Measurements from ENCODE around the gene SPTB.
A peak's percentile ranks its signal among the peaks of the same experiment; 100 is the strongest.

SPTB gene

DNA sequence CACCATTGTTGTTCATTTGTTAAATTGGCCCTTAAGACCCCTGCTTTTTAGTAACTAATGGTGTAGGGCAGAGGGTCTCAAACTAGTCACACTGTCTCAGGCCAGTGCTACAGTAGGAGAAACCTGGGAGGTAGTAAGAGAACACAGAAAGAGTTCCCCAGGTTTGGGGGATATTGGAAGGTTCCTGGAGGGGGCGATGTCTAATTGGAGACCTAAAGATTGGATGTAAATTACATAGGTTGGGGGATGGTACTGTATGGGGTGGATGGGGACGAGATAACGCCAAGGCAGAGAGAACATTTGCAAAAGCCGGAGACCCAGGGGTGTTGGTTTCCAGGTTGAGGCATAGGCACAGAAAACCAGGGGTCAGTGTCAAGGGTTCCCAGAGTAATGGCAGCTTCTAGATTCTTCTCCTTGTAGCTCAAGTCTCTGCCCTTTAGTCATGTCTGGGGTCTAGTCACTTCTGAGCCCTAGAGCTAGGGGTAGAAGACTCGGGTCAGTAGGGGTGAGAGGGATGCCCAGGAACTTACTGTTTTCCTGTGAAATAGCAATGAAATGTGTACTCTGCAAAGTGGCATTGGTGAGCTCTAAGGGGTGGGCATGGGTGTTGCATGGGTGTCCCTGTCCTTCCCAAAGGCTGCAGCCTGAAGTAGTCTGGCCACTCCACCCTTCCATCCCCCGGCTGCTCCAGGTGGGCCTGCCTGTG, 153.7 kb downstream of the SPTB start:
- no peak for DNase-seq

DNA sequence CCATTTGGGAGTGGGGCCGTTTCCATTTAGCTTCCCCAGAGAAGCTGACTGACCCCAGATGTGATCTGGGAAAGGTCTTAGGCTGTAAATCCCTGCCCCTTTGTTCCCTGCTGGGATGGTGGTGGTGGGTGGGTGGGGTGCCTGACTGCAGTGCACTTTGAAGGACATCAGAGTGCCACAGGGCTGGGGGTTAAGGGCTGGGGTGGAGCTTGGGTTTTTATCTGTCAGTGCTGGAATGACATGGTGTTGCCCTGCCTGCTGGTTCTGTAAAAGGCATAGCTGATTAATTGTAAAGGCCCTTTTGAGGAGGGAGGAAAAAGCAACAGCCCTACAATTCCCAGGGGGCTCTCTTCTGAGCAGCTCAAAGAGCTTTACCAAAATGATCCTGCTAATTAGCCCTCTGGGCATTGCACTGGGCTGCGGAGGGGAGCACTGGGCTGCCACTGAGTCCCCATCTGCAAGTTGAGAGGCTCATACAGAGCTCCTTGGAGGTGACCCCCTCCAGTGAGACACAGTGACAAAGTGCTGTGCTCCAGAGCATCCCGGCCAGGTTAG, 154.4 kb downstream of the SPTB start:
- DNase-seq = no peak

DNA sequence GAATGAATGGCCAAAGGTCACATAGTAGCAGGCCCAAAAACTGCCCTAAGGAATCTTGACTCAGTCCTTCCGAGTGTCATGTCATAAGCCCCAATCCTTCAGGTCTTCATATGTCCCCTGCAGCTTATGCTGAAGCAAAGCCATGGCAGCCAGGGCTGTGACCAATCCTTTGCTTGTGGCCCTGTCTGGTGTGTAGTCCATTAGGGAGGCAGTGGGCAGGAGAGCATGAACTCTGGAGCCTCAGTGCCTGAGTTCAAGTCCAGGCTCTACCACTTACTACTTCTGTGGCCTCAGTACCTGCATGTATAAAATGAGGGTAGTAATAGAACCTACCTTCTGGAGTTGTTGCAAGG, 155.2 kb downstream of the SPTB start:
- DNase-seq = no peak

DNA sequence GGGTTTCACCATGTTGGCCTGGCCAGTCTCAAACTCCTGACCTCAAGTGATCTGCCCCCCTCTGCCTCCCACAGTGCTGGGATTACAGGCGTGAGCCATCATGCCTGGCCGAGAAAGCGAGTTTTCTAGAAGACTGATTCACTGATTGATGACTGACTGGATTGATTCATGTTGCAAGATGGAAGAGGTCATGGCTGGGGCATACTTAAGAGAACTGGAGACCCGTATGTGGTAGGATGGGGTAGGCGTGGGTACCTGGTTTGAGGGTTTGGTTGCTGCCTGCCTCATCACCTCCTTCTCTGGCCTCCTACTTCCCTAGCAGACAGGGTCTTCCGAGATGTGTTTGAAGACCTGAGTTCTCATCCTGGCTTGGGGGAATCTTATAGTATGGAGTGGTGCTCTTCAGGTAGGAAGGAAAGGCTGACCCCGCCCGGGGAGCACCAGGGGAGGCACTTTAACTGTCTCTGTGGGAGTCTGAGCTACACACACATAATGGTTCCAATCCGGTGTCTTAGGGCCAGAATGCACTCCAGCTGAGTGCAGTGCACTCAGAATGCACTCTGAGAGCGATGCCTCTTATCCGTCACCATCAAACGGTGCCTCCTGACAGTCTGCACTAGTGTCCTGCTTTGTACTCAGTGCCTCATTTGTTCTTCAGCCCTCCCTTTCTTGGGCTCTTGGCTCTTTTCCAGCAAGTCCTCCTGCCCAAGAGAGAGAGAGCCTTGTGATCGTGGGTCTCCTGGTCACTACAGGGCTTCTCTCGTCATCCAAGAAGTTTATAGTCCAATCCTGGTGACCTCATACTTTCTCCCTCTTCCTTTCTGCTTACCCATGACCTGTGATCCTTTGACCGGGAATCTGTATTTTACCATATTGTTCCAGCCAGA, 155.8 kb downstream of the SPTB start:
- DNase-seq = peak; percentile 26

DNA sequence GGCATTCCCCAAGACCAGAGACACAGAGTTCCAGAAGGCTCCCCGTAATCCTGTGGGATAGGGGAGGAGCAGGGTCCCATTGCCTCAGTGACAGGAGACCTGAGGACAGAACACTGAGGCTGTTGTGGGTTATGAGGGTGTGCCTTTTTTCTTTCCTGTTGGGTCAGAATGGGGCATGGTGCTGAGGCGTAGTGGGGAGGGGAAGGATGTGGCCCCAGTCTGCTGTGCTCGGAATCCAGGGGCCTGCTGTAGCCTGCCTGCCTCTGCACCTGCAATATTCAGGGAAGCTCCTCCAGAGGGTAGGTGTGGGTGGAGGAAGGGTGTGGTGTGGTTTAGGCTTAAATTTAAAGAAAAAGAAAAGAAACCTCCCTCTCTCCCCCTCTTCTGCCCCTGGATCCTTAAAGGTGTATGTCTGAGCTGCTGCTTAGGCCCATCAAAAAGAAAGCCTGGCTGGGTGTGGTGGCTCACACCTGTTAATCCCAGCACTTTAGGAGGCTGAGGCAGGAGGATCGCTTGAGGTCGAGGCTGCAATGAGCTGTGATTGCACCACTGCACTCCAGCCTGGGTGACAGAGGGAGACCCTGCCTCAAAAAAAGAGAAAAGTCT, 156.8 kb downstream of the SPTB start:
- DNase-seq = no peak

DNA sequence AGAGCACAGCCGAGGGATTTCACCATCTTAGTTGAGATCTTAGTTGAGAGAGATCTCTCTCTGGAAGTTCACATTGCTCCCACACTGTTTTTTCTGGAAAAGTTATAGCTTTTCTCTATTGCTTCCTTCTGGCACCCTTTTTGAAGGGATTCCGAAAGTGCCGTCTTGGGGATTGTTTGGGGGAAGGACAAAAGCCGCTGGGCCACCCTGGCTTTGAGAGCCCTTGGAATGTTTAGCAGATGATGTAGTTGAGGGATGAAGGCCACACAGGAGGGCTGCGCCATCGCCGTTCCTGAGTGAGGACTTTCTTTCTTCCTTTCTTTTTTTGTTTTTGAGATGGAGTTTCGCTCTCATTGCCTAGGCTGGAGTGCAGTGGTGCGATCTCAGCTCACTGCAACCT, 157.8 kb downstream of the SPTB start:
- DNase-seq = no peak

DNA sequence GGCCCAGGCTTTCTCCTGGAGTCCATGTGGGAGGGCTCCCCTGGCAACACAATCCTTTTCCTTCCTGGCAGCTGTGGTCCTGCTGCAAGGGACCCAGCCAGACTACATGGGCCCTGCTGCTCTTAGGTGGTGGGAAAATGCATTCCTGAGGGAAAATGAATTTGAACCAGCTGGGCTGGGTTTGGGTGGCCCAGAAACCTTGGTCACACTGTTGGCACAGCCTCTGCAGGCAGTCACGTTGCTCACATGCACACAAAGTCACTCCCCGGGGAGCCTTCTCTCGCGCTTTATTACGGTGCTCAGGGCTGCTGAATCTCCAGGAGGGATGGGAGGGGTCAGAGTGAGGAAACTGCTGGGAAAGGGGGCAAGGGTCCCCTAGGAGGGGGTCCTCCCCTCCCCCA, 158.3 kb downstream of the SPTB start:
- DNase-seq = no peak

DNA sequence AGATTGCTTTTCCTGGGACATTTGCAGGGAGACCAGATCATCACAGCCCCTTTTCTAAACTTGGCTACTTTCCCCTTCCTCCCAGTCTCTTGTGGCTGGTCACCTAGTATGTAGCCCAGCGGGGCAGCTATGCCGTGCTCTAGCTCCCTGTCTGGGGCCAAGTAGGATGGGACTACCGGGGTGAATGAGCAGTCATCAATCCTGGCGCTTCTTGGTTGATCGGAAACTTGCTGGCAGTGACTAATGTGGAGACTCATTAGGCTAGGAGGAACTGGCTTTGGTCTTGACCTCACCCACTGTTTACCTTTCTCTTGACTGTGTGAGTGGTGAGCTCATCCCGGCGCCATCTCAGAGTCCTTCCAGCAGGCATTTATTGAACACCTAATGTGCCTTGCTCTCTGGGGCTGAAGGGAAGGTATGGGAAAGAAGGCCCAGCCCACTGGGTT, 159.6 kb downstream of the SPTB start:
- no peak for DNase-seq

DNA sequence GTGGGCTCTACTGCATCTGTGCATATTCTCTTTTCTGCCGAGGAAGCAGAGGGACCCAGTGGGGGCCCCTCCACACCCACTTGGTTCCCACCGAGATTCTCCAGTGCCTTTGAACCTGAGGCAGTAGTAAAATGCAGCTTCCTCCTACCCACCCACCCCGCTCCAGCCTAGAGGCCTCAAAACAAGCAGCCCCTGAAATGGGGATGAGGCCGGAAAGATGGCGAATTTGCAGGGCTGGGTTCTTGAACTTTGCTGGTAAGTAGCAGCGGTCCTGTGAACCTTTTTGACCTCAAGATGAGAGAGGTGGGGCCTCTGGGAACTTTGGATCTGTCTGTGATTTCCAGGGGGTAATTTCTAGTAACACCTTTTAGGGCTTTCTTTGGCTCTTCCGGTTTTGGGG, 160.1 kb downstream of the SPTB start:
- DNase-seq = no peak

DNA sequence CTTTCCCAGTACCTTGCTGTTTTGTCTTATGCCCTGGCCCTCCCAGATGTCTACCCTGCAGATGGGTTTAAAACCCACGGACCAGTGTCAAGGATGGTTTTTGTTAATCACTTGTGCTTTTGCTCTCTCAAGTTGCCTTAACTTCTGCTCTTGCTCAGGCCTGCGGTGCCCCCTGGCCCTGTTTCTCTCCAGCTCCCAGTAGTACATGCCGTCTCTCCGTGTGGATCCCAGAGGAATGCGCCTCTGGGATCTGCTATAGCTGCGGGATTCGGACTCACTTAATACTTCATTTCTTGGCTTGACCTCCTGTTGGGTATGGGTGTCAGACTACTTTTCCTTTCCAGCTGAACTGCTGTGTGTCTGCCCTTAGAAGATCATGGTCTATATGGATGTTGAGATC, 160.9 kb downstream of the SPTB start:
- DNase-seq = no peak

DNA sequence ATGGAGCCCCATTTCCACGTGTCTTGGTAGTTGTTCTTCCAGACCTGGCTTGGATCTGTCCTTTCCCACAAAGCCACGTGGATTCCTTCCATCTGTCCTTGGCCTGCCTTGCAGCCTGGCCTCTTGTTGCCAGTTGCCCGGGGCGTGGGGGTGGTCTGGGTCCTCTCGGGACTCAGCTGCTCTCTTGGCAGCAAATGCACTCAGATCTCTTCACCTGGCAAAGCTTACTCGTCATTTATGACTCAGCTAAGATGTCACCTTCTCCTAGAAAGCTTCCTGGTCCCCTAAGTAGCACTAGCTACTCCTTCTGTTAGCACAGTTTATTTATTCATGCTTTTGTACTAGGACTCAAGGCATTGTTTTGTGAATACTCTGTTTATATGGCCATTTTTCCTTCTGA, 161.8 kb downstream of the SPTB start:
- no peak for DNase-seq

DNA sequence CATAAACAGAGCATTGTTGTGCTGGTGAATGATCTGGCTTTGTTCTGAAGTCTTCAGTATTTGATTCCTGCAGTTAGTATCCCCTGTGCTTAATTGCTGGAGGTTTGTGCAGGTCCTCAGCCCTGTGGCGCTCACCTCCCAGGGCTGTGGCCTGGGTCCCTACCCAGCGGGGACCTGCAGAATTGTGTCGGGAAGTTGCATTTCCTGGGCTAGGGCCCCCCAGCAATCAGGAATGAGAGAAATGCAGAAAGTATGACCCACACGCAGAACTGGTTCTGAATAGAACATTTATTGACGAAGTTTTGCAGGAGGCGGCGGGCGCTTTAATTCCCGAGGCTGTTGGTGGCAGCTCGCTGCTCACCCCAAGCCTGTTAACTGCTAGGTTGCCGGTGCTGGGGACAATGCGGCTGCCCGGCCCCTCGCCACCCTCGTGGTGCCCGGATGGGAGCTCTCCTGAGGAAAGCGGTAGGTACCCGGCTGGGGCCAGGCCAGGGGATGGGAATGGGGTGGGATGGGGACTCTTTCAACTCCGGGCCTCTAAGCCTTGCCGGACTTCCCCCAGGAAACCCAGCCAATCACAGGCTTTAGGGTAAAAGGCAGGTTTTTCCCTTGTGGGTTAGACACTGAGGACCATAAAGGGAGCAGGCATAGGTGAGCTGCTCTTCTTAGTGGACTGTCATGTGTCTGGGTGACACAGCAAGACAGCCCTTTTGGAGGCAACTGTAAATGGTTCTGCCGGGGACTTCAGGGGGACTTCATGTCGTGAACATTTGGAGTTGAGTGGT, 163.9 kb downstream of the SPTB start:
- DNase-seq = no peak

DNA sequence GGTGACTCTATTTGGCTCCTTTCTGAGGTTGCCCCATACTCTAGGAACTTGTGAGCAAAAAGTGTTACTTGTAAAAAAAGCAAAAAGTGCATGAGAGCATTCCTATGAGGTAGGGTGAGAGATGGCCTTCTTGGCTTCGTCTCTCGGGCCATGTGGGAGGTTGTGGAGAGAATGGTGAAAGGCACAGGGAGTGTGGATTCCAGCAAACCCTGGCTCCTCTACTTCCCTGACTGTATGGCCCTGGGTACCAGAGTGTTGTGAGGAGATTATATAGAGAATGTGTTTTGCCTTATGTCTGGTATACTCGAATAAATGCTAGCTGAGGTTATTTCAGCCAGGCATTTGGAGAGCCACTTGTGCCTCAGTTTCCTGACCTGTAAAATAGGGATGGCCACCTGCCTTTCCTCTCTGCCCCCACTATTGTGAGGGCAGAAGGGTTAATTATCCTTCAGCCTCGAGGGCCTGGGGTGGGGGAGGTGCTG, 164.5 kb downstream of the SPTB start:
- DNase-seq = no peak

DNA sequence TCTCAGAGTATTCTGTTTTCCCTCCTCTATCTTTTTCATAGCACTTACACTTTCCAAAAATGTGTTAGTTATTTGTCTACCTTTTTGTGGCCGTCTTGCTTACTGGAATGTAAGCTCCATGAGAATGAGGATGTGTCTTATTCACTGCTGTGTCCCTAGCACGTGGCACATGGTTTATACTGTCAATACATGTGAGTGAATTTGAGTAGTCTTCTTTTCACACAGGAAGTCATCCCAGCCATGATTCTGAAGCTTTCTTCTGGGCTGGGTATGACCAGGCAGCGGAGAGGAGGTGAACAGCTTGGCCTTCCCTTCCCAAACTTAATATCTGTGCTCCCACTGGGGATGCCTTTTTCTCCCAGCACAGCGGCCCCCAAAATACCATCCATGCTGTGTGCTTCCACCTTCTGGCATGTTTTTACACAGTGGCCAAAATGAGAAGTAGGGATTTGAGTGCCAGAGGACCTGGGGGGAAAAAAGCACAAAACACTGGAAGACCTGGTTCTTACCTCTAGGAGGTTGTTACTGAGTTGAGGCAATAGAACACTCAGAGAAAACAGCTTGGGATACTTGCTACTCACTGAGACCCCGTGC, 165.2 kb downstream of the SPTB start:
- DNase-seq = no peak

DNA sequence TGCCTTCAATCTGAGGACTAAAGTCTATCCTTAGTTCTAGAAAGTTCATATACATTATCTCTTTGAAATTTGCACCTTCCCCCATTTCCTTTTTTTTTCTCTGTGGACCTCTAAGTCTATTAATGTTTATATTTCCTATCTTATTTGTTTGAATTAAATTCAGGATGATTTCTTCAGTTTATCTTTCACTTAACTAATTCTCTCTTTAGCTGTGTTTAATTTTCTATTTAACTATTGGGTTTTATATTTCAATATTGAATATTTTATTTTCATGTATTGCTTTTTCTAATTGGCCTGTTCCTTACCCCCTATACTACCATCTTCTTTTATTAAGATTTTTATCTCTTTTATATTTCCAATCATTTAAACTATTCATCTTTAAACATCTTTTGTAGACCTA, 166.0 kb downstream of the SPTB start:
- DNase-seq = no peak

DNA sequence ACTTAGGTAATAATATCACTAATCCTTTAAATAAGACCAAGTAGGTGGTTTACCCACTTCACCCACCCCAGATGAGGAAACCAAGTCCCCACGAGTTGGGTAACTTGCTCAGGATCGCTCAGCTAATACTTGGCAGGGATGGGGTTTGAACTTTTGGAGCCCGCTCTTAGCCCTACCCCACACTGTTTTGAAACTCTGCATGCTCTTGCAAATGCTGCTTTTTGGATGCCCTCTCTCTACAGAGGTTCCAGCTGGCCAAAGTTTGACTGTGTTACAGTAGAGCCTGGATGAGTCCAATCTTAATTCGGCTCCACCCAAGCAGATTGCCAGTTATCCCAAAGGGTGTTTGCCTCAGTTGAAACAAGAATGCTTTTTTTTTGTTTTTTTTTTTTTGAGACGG, 168.7 kb downstream of the SPTB start:
- DNase-seq = no peak

DNA sequence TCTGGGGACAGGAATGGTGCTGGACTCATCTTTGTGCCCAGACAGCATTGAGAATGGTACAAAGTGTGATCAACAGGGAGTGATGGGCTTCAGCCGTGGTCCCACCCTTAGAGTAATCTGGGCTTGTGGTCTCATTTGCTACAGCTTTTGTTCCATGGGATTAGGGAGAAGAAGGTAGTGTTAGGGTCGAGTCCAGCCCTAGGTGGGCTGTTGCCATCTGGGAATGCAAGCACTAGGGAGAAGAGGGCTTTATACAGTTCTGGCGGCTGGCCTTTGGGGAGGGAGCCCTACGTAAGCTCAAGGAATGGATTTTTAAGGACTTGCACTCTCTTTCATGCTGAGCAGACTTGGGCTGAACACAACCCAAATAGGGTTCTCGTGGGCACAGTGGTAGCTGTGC, 170.6 kb downstream of the SPTB start:
- DNase-seq = no peak

DNA sequence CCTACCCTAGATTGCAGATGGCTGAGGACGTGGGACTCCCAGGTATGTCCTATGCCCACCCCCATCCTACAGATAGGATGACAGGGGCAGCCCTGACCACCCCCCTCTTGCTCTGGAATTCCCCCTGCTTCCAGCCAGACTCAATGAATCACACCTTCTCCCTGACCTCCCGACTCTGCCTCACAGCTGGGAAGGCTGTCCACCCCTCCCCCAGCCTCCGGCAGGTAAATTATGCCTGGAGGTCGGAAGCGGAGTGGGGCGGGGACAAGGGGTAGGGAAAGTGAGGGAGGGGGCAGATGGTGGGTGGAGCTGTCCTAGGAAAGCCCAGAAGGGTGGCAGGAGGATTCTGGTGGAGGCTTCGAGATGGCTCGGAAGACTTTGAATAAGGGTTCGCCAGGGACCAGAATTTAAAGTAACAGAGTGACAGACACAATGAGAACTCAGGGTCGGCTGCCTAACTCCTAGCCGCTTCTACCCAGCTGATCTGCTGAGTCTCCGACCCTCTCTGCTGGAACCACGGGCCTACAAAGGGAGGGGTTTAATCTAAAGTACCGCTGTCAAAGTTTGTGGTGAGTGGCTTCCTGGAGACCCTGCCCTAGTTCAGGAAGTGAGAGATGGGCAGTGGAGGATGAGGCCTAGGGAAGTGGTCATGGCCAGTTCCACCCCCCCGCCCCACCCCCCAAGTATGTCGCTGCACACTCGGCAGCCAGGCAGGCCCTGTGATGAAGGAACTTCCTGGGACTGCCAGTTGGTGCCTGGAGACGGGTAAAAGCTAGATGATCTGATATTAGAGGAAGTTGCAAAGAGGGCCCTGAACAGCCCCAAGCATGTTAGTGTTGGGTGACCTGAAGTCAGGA, 171.3 kb downstream of the SPTB start:
- no peak for DNase-seq

DNA sequence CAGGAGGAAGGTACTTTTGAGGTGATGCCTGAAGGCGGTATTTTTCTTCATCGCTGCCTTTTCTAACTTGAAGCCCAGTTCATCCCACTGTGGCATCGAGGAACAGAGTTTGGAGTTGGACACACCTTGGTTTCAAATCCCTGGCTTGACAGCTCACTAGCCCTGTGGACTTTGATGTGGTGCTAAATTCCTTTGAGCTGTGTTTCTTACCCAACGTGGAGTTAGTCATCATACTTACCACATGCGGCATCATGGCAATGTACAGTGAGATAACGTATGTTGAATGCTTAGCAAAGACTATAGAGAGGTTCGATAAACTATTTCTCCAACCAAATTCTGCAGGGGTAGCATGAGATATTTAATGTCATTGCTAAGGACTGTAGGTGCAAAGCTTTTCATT, 172.0 kb downstream of the SPTB start:
- peak; percentile 24 for DNase-seq

DNA sequence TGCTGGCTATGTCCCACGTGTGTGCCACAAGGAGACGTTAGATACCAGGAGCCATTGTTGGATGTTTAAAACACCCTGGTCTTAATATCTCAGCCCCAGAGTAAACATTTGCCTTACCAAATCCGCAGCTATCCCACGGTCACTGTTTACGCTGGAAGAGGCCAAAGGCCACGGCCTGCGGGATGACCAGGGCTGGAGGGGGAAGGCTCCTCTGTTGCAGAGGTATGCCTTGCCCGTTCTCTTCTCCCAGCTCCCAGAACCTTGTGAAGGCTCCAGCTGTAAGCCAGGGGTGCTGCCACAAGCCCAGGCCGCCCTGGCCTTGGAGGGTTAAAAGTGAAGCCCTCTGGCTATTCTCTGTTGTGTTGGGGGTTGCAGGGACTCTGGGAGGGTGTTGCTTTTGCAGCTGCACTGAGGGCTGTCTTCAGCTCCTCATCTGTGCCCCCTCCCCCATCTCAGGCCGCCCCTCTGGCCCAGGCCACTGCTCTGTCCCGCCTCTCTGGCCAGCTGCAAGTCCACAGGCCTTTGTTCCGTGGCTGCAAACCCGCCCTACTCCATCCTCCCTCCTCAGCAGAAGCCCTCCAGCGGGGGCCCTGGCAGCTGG, 173.0 kb downstream of the SPTB start:
- DNase-seq = no peak

DNA sequence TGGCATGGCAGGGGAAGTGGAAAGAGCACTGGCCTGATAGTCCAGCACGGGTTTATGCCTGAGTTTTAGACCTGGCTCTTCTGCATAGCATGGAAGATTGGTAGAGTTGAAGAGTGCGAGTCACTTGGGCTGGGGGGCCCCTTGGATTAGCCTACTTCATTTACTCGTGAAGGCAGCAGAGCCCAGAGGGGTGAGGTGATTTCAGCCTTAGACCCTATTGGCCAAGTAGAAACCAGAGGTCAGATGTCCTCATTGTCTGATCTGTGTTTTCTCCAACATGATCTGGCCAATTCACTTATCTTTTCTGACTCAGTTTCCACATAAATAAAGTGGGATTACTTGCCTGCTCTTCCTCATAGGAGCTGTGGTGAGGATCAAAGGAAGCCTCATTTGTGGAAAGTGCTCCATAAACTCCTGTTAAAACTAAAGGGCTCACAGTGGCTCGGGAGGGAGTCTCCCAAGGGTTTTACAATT, 173.6 kb downstream of the SPTB start:
- DNase-seq = no peak

Data from stimulated activated CD4-positive, alpha-beta T cell treated with anti-CD3 and anti-CD28 coated beads, Interleukin-4, amount 100 ng/mL, for 24 hours (primary cell).